Subcutaneous abdominal adipose tissue (tissue), 5 donors: ENCODE data around the gene TFAP2E.
A peak's percentile ranks its signal among the peaks of the same experiment; 100 is the strongest.

Experiments used
- H3K27ac ChIP-seq: one replicate; pipeline ENCODE4 v1.7.0; 2013; ENCODE audit warnings: low read depth, mild to moderate bottlenecking, inconsistent platforms, low read length, moderate library complexity
- H3K27me3 ChIP-seq, 5 donors: one replicate each; pipeline ENCODE4 v1.7.0; 2013; ENCODE audit warnings: low read length in 5 of 5, inconsistent platforms in 1 of 5; ENCODE audit not compliant: control insufficient read depth in 5 of 5, insufficient read depth in 4 of 5
- H3K36me3 ChIP-seq, 5 donors: one replicate each; pipeline ENCODE4 v1.7.0; 2013; ENCODE audit warnings: low read length in 5 of 5; ENCODE audit not compliant: control insufficient read depth in 5 of 5, insufficient read depth in 5 of 5
- H3K4me1 ChIP-seq, 5 donors: one replicate each; pipeline ENCODE4 v1.7.0; 2013; ENCODE audit warnings: low read length in 5 of 5, mild to moderate bottlenecking in 3 of 5, moderate library complexity in 1 of 5; ENCODE audit not compliant: control insufficient read depth in 5 of 5, insufficient read depth in 5 of 5
- H3K4me3 ChIP-seq, 5 donors: one replicate each; pipeline ENCODE4 v1.7.0; 2013; ENCODE audit warnings: low read length in 5 of 5, low read depth in 1 of 5
- H3K9ac ChIP-seq, 5 donors: one replicate each; pipeline ENCODE4 v1.7.0; 2013; ENCODE audit warnings: low read length in 5 of 5, mild to moderate bottlenecking in 4 of 5, moderate library complexity in 3 of 5
- H3K9me3 ChIP-seq, 5 donors: one replicate each; pipeline ENCODE4 v1.7.0; 2013; ENCODE audit warnings: low read length in 5 of 5; ENCODE audit not compliant: control insufficient read depth in 5 of 5
- donor health status: healthy.
- donor health status: healthy.
- donor health status: healthy.
- donor health status: healthy.
- donor health status: healthy.

TFAP2E gene

DNA sequence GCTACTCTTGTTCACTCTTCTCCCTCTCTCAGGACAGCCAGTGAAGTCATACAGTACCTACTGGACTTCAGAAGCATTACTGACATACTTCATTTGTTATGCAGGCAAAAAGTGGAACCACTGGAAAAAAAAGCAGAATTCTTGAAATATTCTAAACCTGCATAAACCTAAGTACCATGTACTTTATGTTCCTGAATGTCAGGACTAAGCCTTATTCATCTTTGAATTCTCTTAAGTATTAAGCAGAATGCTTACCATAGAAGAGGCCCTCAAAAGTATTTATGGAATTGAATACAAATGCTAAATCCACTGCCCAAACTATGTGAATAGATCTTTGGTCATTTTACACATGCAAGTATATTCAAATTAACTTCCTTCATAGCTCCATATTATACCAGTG is 60.4 kb downstream of the TFAP2E start:
- no peak overlapping the region for H3K9ac ChIP-seq
- H3K36me3 ChIP-seq: peaks cover 33 to 62% (median 54%) of the 10 kb centered on the region in 5 donors
- H3K9me3 ChIP-seq: no peaks in the 10 kb centered on the region
- H3K4me1 ChIP-seq: peaks cover 0 to 23% (median 19%) of the 10 kb centered on the region in 5 donors
- no peaks in the 10 kb centered on the region for H3K27me3 ChIP-seq
- no peak overlapping the region for H3K27ac ChIP-seq
- H3K4me3 ChIP-seq: no peak overlapping the region

DNA sequence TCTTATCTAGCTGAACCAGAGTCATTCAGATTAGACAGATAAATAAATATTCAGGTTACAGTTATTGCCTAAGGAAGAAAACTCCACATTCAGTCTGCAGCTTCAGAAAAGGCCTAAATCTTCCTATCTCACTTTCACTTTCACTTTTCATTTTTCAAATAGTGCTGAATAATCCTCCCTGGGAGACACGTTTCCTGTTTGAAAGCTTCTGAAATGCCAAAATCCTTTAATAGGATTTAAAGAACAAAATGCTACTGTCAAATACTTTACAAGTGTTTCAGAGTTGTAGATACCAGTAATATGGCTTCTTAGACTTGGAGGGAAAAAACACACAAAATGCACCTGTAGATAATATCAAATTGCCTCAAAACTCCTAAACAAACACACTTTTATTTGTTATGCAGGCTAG is 64.3 kb downstream of the TFAP2E start:
- H3K9ac ChIP-seq: peak overlapping the region; percentile 12 to 68 (median 63)
- peak overlapping the region; percentile 7 to 50 (median 37) for H3K4me3 ChIP-seq
- H3K9me3 ChIP-seq: no peaks in the 10 kb centered on the region
- no peaks in the 10 kb centered on the region for H3K27me3 ChIP-seq
- H3K36me3 ChIP-seq: peaks cover 10 to 28% (median 23%) of the 10 kb centered on the region in 5 donors
- H3K4me1 ChIP-seq: peaks cover 5 to 43% (median 40%) of the 10 kb centered on the region in 5 donors
- H3K27ac ChIP-seq: peak overlapping the region; percentile 91

DNA sequence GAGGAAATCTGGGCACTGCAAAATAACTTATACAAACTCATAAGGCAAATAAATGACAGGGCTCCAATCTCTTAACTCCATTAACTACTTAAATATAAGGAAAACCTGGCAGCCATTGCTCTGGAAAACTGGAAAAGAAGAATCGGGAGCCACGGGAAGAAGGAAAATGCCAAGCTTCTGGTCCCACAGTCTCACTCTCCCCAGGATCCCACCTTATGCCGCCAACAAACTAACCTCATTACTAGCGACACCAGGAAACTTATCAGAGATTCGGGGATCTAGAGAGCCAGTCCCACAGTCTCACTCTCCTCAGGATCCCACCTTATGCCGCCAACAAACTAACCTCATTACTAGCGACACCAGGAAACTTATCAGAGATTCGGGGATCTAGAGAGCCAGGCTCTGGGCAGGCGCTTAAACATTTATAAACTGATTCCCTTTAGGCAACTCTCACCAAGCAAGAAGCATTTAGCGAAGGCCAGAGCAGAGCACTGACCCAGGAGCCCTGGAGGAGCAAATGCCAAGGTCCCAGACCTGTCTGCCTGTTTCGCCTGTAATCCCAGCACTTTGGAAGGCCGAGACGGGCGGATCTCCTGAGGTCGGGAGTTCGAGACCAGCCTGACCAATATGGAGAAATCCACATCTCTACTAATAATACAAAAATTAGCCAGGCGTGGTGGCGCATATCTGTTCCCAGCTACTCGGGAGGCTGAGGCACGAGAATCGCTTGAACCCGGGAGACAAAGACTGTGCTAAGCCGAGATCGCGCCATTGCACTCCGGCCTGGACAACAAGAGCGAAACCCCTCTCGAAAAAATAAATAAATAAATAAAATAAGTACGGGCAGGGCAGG is 67.5 kb downstream of the TFAP2E start:
- Histone ChIP-seq H3K27ac (peak overlapping the region; percentile 88), H3K27me3 (no peaks in the 10 kb centered on the region), H3K9ac (peak overlapping the region; percentile 90 to 99 (median 99)), H3K4me1 (peaks cover 5 to 46% (median 40%) of the 10 kb centered on the region in 5 donors), H3K4me3 (peak overlapping the region; percentile 90 to 99 (median 98)), H3K9me3 (no peaks in the 10 kb centered on the region), H3K36me3 (peaks cover 0 to 4% (median 0%) of the 10 kb centered on the region in 5 donors)

DNA sequence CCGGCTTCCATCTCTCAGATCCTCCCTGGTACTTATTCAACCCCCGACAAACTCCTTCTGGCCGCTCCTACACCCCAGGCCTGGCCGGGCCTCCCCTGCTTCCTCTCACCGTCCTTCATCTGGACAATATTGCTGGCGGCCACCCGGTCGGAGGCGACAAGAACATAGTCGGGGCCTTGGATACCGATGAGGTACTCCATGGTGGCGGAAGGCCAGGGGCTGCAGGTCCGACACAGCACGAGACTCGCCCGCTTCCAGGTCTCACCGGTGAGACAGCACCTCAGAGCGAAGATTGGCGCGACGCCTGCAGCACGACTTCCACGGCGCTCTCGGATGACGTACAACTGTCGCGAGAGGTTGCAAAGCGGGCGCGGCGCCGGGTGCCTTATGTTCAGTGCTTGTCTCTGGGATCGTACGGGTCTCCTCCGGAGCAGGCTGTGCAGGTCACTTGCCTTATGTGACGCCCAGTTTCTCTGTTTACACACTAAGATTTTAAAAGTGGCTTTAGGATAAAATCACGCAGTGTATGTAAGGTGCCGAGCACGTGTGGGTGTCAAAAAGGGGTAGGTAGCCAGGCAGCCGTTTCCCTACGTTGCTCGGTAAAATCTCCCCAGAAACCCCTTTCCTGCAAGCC is 68.2 kb downstream of the TFAP2E start, which contains the start of gene PSMB2:
TSS of gene PSMB2 (minus strand) at position 294 of the 634 bp plus-strand sequence. CDS start at position 200, 94 bp downstream.
- H3K4me3 ChIP-seq: peak within 1 kb of the TSS; percentile 90 to 99 (median 98)
- peaks cover 5 to 46% (median 39%) of the 10 kb centered on the region in 5 donors for H3K4me1 ChIP-seq
- H3K9me3 ChIP-seq: no peaks in the 10 kb centered on the region
- H3K27ac ChIP-seq: peak within 1 kb of the TSS; percentile 88
- H3K36me3 ChIP-seq: no peaks in the 10 kb centered on the region
- peaks cover 0 to 4% (median 0%) of the 10 kb centered on the region in 5 donors for H3K27me3 ChIP-seq
- peak within 1 kb of the TSS; percentile 90 to 99 (median 99) for H3K9ac ChIP-seq

DNA sequence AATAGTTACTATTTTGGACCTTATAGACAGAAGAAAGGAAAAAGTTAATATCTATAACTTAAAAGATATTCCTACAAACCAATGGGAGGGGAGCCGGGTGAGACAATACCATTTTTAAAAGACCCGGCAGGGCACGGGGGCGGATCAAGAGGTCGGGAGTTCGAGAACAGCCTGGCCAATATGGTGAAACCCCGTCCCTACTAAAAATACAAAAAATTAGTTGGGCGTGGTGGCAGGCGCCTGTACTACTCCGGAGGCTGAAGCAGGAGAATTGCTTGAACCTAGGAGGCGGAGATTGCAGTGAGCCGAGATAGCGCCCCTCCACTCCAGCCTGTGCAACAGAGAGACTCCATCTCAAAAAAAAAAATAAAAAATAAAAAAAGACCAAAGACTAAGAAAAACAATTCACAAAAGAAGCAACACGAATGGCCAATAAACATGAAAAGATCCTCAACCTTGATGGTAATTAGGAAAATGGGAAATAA is 69.4 kb downstream of the TFAP2E start:
- Histone ChIP-seq H3K4me3 (peak overlapping the region; percentile 90 to 99 (median 98)), H3K36me3 (no peaks in the 10 kb centered on the region), H3K27me3 (peaks cover 0 to 4% (median 0%) of the 10 kb centered on the region in 5 donors), H3K4me1 (peaks cover 5 to 35% (median 27%) of the 10 kb centered on the region in 5 donors), H3K9me3 (no peaks in the 10 kb centered on the region), H3K27ac (peak overlapping the region; percentile 88), H3K9ac (peak overlapping the region in 3 of 5 donors; percentile 90 to 99 (median 99))

DNA sequence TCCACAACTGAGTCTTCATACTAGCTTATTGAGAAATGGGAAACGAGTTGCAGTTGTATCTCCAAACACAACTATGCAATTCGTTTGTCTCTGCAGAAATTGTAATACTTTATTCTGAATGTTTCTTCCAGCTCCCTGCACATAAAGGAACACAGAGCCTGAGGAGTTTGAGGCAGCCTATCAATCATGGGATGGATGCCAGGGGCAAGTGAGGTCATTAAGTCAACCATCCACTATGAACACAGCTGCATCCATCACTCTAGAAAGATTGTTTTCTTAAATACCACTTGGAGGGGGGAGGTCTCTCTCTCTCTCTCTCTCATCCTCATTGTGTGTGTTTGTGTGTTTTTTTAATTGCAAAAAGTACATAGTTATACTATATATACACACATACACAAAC is 71.1 kb downstream of the TFAP2E start:
- Histone ChIP-seq H3K4me3 (no peak overlapping the region), H3K36me3 (no peaks in the 10 kb centered on the region), H3K9me3 (no peaks in the 10 kb centered on the region), H3K27ac (no peak overlapping the region), H3K9ac (no peak overlapping the region), H3K27me3 (peaks cover 0 to 4% (median 0%) of the 10 kb centered on the region in 5 donors), H3K4me1 (peaks cover 5 to 23% (median 14%) of the 10 kb centered on the region in 5 donors)
